Activated CD8-positive, alpha-beta memory T cell treated with anti-CD3 and anti-CD28 coated beads for 36 hours (primary cell): ENCODE measurements around the gene CERS4. TPM values are rescaled to one million over a fixed set of nuclear protein-coding genes. Genes with fewer than 3 reads are reported as not detected.
"Not testable (repeated sequence)": the region's sequence is repeated elsewhere in the genome, so short reads cannot be mapped to it uniquely, and the experiment has no call there.

Source experiments
- CTCF ChIA-PET: fragments of 350-600 bp; sonication (Branson Sonifier 250); formaldehyde crosslinking; loops from one replicate; lab custom pipeline; 2021; ENCODE audit warnings: antibody characterized with exemption; lab: Charles Lee
- POLR2A ChIA-PET: fragments of 350-600 bp; sonication (Branson Sonifier 250); formaldehyde crosslinking; loops from one replicate; lab custom pipeline; 2021; ENCODE audit warnings: antibody characterized with exemption; lab: Charles Lee
- total RNA-seq, 2 experiments: library from RNA; stranded (reverse); gene quantifications; one replicate each; pipeline ENCODE4 v1.2.3, GENCODE V29; 2021

CERS4 gene
- 10 to 100 TPM; 18.0 to 20.5 TPM for total RNA-seq

GRCh38 chr19:8208922-8209461, at the start of gene CERS4:
TSS of gene CERS4 (plus strand) at chr19:8209370. CDS start at chr19:8251077, 41,707 bp downstream.
- ChIA-PET CTCF (interaction anchor here (0.7 kb wide), 1 partner anchor 12 kb away, joined by 3 read pairs; no protein-coding TSS in a partner anchor), POLR2A (interaction anchor here (0.8 to 1.3 kb wide), 2 partner anchors 13 to 15 kb away, joined by 6 to 8 read pairs; no protein-coding TSS in a partner anchor)

- CTCF ChIA-PET = interaction anchor here (0.5 to 1.0 kb wide), 2 partner anchors 32 to 92 kb away, joined by 3 to 4 read pairs; no protein-coding TSS in a partner anchor
- POLR2A ChIA-PET = no interaction called here
These were observed 48.0 kb upstream of the CERS4 start for GRCh38 chr19:8161135-8161646.

GRCh38 chr19:8163759-8164158, 45.4 kb upstream of the CERS4 start:
- ChIA-PET CTCF (interaction anchor here (0.6 kb wide), 1 partner anchor 40 kb away, joined by 3 read pairs; no protein-coding TSS in a partner anchor), POLR2A (interaction anchor here (0.6 kb wide), 1 partner anchor 17 kb away, joined by 8 read pairs; no protein-coding TSS in a partner anchor)

- CTCF ChIA-PET = no interaction called here
- POLR2A ChIA-PET = no interaction called here
These were observed 41.2 kb upstream of the CERS4 start for GRCh38 chr19:8167985-8168384.

- CTCF ChIA-PET = no interaction called here
- POLR2A ChIA-PET = no interaction called here
These were observed 40.6 kb upstream of the CERS4 start for GRCh38 chr19:8168537-8168936.

- ChIA-PET CTCF (interaction anchor here (0.7 kb wide), 1 partner anchor 233 kb away, joined by 3 read pairs; no protein-coding TSS in a partner anchor), POLR2A (no interaction called here)
These were observed 34.5 kb upstream of the CERS4 start for GRCh38 chr19:8174706-8175105.

- POLR2A ChIA-PET = interaction anchor here (1.3 kb wide), 1 partner anchor 13 kb away, joined by 4 read pairs; no protein-coding TSS in a partner anchor
- CTCF ChIA-PET = no interaction called here
These were observed 29.2 kb upstream of the CERS4 start for GRCh38 chr19:8180018-8180417.

- CTCF ChIA-PET = no interaction called here
- POLR2A ChIA-PET = no interaction called here
These were observed 24.9 kb upstream of the CERS4 start for GRCh38 chr19:8184274-8184673.

GRCh38 chr19:8185343-8186068, 23.7 kb upstream of the CERS4 start:
- POLR2A ChIA-PET = no interaction called here
- CTCF ChIA-PET = no interaction called here

GRCh38 chr19:8192221-8192820, 16.8 kb upstream of the CERS4 start:
- ChIA-PET POLR2A (interaction anchor here (1.0 kb wide), 1 partner anchor 51 kb away, joined by 3 read pairs; no protein-coding TSS in a partner anchor), CTCF (no interaction called here)

- POLR2A ChIA-PET = interaction anchor here (0.6 to 1.8 kb wide), 2 partner anchors 15 to 295 kb away, joined by 3 to 8 read pairs; partner anchors contain the start of gene CERS4
- CTCF ChIA-PET = interaction anchor here (0.6 to 1.2 kb wide), 2 partner anchors 16 to 214 kb away, joined by 3 read pairs; no protein-coding TSS in a partner anchor
These were observed 14.5 kb upstream of the CERS4 start for GRCh38 chr19:8194528-8195267.

GRCh38 chr19:8196271-8196927, 12.8 kb upstream of the CERS4 start:
- POLR2A ChIA-PET = interaction anchor here (0.9 kb wide), 1 partner anchor 13 kb away, joined by 6 read pairs; the partner anchor contains the start of gene CERS4
- CTCF ChIA-PET = interaction anchor here (1.4 kb wide), 1 partner anchor 13 kb away, joined by 3 read pairs; no protein-coding TSS in a partner anchor

GRCh38 chr19:8203288-8204120, 5.7 kb upstream of the CERS4 start:
- POLR2A ChIA-PET = not testable (repeated sequence)

GRCh38 chr19:8204961-8205360, 4.2 kb upstream of the CERS4 start:
- ChIA-PET CTCF (no interaction called here), POLR2A (no interaction called here)

More at GRCh38 chr19:8203288-8204120, 5.7 kb upstream of the CERS4 start:
- CTCF ChIA-PET = interaction anchor here (0.7 to 1.2 kb wide), 2 partner anchors 40 to 220 kb away, joined by 3 to 5 read pairs; no protein-coding TSS in a partner anchor

- ChIA-PET POLR2A (no interaction called here), CTCF (interaction anchor here (0.6 to 0.7 kb wide), 2 partner anchors 61 to 710 kb away, joined by 3 to 4 read pairs; no protein-coding TSS in a partner anchor)
These were observed 2.8 kb upstream of the CERS4 start for GRCh38 chr19:8206147-8207087.

GRCh38 chr19:8207326-8207725, 1.8 kb upstream of the CERS4 start:
- CTCF ChIA-PET = interaction anchor here (0.6 kb wide), 2 partner anchors 60 to 150 kb away, joined by 3 to 4 read pairs; no protein-coding TSS in a partner anchor
- POLR2A ChIA-PET = not testable (repeated sequence)
